TTC549 (cell line): ENCODE data around the gene KLK3.
"Not testable (repeated sequence)": the region's sequence is repeated elsewhere in the genome, so short reads cannot be mapped to it uniquely, and the experiment has no call there.

ENCODE experiments used
- FAIRE-seq: peaks from 2 replicates; lab custom pipeline; 2012; peaks lifted over from hg19 to GRCh38; lab: Jason Lieb, UNC

KLK3 gene

DNA sequence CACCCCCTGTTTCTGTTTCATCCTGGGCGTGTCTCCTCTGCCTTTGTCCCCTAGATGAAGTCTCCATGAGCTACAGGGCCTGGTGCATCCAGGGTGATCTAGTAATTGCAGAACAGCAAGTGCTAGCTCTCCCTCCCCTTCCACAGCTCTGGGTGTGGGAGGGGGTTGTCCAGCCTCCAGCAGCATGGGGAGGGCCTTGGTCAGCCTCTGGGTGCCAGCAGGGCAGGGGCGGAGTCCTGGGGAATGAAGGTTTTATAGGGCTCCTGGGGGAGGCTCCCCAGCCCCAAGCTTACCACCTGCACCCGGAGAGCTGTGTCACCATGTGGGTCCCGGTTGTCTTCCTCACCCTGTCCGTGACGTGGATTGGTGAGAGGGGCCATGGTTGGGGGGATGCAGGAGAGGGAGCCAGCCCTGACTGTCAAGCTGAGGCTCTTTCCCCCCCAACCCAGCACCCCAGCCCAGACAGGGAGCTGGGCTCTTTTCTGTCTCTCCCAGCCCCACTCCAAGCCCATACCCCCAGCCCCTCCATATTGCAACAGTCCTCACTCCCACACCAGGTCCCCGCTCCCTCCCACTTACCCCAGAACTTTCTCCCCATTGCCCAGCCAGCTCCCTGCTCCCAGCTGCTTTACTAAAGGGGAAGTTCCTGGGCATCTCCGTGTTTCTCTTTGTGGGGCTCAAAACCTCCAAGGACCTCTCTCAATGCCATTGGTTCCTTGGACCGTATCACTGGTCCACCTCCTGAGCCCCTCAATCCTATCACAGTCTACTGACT is at the start of gene KLK3:
KLK3 (plus strand) TSS at position 280 of the 775 bp plus-strand sequence; CDS start at position 321, 41 bp downstream.
- no peak for FAIRE-seq

- FAIRE-seq, result no peak
Observed at GRCh38 chr19:50808856-50809255, 45.9 kb upstream of the KLK3 start.

DNA sequence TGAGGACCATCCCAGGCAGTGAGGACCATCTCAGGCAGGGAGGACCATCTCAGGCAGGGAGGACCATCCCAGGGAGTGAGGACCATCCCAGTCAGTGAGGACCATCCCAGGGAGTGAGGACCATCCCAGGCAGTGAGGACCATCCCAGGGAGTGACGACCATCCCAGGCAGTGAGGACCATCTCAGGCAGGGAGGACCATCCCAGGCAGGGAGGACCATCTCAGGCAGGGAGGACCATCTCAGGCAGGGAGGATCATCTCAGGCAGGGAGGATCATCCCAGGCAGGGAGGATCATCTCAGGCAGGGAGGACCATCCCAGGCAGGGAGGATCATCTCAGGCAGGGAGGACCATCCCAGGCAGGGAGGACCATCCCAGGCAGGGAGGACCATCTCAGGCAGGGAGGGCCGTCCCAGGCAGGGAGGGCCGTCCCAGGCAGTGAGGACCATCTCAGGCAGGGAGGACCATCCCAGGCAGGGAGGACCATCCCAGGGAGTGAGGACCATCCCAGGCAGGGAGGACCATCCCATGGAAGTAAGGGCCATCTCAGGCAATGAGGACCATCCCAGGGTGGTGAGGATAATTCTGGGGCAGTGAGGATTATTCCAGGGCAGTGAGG is 43.0 kb upstream of the KLK3 start:
- FAIRE-seq, result not testable (repeated sequence)

- FAIRE-seq, result no peak
Observed at GRCh38 chr19:50812474-50812873, 42.2 kb upstream of the KLK3 start.

GRCh38 chr19:50814883-50815282 is 39.8 kb upstream of the KLK3 start:
- FAIRE-seq, result no peak

GRCh38 chr19:50815439-50815838 is 39.3 kb upstream of the KLK3 start:
- FAIRE-seq, result no peak

DNA sequence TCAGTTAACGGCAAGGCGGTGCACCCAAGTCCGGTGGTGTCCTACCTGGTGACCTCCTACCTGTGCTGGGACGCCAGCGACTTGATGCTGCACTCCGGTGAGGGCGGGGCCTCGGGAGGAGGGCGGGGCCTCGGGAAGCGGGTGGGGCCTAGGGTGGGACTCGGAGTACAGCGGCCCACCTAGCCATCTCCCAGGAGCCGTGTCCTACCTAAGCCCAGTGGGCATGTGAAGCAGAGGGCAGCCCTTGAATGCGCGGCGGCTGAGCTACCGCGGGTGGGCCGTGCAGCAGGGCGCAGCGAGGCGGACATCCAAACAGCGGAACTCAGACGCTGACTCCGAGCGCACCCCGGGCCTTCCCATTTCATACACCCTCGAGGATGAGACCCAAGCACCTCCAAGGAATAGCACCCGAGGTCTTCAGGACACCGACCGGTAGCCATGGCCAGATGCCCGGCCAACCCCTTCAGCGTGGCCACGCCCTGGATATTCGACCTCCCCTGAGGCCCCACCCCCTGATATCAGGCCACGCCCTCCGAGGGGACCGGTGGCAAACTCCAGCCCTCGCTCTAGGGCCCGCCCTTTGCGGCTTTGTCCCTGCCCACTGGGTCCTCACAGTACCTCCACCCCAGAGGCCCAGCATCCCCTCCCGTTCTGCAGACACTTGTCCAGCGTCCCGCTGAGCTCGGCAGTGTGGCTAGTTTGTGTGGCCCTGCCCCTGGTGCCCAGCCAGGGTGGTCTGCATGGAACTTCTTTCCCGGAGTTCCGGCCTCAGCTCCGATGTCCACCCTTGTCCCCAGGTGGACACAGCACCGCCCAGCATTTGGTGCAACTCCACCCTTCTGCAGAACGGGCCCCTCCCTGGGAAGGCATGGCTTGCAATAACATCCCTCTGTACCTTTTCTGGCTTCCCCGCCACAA is 36.5 kb upstream of the KLK3 start:
- FAIRE-seq, result no peak

- no peak for FAIRE-seq
Observed at GRCh38 chr19:50818859-50819472, 35.7 kb upstream of the KLK3 start.

DNA sequence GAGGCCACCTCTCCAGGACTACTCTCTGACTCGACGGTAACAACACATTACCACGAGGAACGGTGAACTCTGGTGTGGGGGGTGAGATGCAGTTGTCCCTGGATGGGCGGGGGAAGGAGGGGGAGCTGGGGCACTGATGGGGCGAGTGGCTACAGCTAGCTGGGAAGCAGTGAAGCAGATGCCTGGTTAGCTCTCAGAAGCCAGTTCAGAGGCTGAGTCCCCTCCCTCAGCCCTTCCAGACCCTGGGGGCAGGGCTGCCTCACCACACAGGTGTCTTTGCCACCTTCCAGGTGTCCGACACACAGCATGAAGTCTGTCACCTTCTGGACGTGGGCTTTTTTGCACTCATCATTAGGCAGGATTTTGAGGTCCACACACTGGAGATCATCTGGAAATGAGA is 35.1 kb upstream of the KLK3 start:
- no peak for FAIRE-seq

GRCh38 chr19:50820086-50820485 is 34.6 kb upstream of the KLK3 start:
- FAIRE-seq, result no peak

DNA sequence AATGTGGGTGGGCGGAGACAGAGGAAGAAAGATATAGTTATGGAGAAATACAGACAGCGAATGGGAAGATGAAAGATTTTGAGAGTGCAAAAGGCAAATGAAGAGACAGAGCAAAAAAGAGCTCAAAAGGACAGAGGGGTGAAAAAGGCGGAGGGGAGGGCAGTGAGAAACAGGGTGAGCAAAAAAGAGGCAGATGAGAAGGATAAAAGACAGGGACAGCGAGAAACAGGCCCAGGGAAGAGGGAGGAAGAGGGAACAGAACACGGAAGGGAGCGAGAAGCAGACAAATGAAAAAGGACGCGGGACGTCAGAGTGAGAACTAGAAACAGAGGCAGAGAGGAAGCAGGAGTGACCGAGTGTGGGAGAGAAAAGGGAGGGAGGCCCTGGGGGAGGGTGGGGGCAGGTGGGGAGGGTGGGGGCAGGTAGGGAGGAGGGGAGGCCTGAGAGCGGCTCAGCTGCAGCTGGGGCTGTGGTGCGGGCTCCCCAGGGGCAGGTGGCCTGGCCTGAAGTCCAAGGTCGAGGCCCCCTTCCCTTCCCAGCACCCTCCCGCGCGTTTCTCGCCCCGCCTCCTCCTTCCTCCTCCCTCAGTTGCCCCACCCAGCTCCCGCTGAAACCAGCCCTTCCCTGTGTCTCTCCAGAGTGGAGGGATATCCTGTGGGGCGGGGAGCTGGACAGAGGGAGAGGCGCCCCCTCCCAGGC is 34.0 kb upstream of the KLK3 start:
- FAIRE-seq, result no peak

DNA sequence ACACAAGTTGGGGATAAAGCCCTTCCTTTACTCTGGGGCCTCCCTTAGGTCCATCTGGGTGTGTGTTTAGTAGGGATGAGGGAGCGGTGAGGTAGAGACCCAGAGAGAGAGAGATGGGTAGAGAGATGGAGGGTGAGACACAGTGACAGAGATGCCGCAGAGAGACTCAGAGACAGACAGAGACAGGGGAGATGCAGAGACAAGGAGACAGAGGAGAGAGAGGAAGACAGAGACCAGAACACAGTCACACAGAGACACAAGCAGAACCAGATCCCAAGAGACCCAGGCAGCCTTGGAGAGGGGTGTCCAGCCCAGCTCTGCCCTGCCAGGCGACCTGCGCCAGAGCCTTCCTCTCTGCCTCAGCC is 33.5 kb upstream of the KLK3 start:
- FAIRE-seq, result no peak

GRCh38 chr19:50821622-50822021 is 33.1 kb upstream of the KLK3 start:
- no peak for FAIRE-seq

DNA sequence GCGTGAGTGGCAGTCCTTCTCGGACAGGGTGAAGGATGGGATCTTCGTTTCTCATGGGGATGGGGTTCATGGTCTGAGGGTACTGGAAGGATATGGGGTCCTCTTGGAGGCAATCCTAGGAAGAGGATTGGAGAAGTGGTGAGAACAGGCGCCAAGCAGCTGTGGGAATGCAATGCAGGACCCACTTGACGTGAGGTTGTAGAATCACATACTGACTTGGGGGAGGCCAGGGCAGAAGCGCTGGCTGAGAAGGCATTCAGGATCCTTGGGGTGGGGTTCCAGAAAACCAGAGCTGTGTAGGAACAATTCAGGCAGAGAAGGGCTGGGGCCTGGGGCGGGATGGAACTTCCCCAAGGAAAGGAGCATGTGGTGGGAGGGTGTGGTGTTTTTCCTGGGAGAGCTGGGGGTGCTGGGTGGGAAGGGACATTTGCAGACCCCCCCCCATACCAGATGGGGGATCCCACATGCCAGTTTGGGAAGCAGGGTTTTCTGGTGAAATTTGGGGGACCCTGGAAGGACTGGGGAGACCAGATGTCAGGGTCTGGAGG is 32.0 kb upstream of the KLK3 start:
- FAIRE-seq, result no peak

- FAIRE-seq, result no peak
Observed at GRCh38 chr19:50823389-50824042, 31.2 kb upstream of the KLK3 start, which contains the start of gene KLK1. KLK1 (minus strand) TSS chr19:50823787; CDS start chr19:50823748, 39 bp downstream.

DNA sequence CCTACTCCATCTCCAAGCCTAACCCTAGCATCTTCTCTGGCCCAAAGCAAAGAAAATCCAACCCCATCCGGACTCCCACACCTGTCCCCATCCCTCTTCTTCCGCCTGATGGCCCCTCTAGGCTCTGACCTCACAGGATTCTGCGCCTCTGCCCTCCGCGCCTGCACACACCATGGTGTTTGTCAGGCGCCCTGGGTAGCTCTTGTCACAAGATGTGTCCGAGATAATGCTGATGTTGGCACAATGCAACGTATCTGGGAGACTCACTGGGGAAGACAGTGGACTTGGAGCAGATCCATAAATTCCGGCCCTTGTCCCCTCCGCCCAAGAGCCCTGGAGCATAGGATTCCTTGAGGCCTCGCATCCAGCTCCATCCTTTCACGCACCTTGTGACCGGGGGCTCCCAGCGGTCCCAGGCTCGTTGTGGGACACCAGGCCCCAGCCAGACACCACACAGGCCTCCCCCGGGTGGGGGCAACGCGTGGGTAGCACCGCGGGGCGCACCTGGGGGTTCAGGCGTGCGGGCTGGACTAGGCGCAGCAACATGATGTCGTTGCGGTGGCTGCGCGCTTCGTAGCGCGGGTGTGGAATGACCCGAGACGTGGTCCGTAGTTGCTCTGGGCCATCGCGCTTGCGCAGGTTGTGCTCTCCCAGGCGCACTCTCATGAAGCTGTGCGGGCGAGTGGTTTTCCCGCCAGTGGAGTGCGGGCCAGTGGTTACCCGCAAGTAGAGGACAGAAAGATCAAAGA is 28.0 kb upstream of the KLK3 start:
- no peak for FAIRE-seq

DNA sequence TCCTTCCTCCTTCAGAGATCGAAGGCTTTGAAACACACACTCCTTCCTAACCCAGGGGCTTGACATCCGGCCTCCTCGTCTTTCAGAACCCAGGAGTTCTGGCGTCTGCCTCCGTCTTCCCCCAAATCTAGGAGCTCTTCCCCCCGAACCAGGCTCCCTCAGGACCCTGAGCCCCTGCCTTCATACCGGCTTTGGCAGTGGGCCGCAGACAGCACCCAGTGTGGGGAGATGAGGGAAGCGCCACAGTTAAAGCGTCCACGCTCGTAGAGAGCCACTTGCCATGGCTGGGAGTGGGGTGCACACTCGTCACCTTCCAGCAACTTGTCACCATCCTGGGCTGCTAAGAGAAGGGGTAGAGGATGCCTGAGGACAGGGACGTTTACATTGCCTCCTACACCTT is 27.2 kb upstream of the KLK3 start:
- FAIRE-seq, result no peak

GRCh38 chr19:50829801-50830200 is 24.9 kb upstream of the KLK3 start:
- no peak for FAIRE-seq

- FAIRE-seq, result no peak
Observed at GRCh38 chr19:50830266-50831025, 24.3 kb upstream of the KLK3 start.

DNA sequence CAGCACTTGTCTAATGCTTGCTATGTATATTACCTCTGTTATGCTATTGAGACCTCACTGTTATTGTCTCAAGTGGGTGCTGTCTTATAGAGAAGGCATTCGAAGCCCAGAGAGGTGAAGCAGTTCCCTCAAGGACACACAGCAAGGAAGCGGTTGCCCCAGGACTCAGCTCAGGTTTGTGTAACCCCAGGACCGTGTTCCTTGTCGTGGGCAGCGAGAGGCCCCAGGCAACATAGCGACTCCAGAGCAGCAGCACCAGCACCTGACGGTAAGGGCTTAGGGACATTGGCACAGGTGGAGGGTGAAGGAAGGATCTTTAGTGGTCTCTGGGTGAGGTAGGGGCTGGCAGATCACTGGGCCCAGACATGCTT is 23.7 kb upstream of the KLK3 start:
- no peak for FAIRE-seq
